Osteocyte (in vitro differentiated cells): ENCODE measurements around the gene DYNC1I1. TPM values are rescaled to one million over a fixed set of nuclear protein-coding genes. Genes with fewer than 3 reads are reported as not detected.

Source experiments
- DNase-seq: peaks from one replicate; pipeline ENCODE4 v3.0.0; 2021; ENCODE audit warnings: mixed read lengths; ENCODE audit not compliant: unreplicated experiment; ENCODE audit errors: extremely low spot score
- H3K27ac Mint-ChIP-seq: one replicate; pipeline ENCODE4 v1.8.0; 2021; ENCODE audit warnings: mild to moderate bottlenecking, mixed read lengths; ENCODE audit not compliant: unreplicated experiment
- H3K27me3 Mint-ChIP-seq: one replicate; pipeline ENCODE4 v1.8.0; 2021; ENCODE audit warnings: mixed read lengths; ENCODE audit not compliant: unreplicated experiment
- H3K36me3 Mint-ChIP-seq: one replicate; pipeline ENCODE4 v1.8.0; 2021; ENCODE audit warnings: mixed read lengths; ENCODE audit not compliant: unreplicated experiment
- H3K4me1 Mint-ChIP-seq: one replicate; pipeline ENCODE4 v1.8.0; 2021; ENCODE audit warnings: mixed read lengths; ENCODE audit not compliant: unreplicated experiment
- H3K4me3 Mint-ChIP-seq: one replicate; pipeline ENCODE4 v1.8.0; 2021; ENCODE audit warnings: mild to moderate bottlenecking, moderate library complexity, mixed read lengths; ENCODE audit not compliant: unreplicated experiment
- H3K9me3 Mint-ChIP-seq: one replicate; pipeline ENCODE4 v1.8.0; 2021; ENCODE audit warnings: mixed read lengths; ENCODE audit not compliant: unreplicated experiment
- total RNA-seq: library from RNA; stranded (reverse); gene quantifications from 2 replicates; pipeline ENCODE4 v1.2.1, GENCODE V29; 2021
- TF ChIP-seq, protein P1 (sequence below): fragments of 200-600 bp; sonication (generic); IDR thresholded peaks from 2 replicates; pipeline ENCODE4 v1.5.0; 2021; ENCODE audit warnings: antibody characterized with exemption, mild to moderate bottlenecking, moderate library complexity

Gene DYNC1I1
- total RNA-seq, 1 donor from 2014 or later = 43.3 TPM

DNA sequence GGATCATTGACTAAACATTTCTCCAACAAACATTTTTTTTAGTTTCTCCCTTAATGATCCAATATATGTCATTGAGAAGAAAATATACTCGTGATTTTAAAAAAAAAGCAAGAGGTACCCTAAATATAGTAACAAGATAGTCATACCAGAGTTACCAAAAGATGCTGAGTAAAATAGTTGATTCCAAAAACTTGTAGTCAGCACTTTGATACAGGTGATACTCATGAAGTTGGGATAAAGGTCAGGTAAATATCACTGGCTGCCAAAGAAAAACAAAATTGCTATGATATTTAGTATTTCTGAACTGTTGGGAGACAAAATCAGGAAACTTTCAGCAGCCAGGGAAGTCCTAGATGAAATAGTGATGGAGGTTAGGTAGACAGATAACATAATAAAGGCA lies 225.3 kb downstream of the DYNC1I1 start:
- DNase-seq = no peak
- no peaks in the 10 kb centered on the region for H3K4me1 Mint-ChIP-seq
- H3K36me3 Mint-ChIP-seq = peaks cover 51% of the 10 kb centered on the region
- no peaks in the 10 kb centered on the region for H3K9me3 Mint-ChIP-seq
- H3K27me3 Mint-ChIP-seq = no peaks in the 10 kb centered on the region
- no peak overlapping the region for H3K27ac Mint-ChIP-seq
- TF ChIP-seq, protein P1, sequence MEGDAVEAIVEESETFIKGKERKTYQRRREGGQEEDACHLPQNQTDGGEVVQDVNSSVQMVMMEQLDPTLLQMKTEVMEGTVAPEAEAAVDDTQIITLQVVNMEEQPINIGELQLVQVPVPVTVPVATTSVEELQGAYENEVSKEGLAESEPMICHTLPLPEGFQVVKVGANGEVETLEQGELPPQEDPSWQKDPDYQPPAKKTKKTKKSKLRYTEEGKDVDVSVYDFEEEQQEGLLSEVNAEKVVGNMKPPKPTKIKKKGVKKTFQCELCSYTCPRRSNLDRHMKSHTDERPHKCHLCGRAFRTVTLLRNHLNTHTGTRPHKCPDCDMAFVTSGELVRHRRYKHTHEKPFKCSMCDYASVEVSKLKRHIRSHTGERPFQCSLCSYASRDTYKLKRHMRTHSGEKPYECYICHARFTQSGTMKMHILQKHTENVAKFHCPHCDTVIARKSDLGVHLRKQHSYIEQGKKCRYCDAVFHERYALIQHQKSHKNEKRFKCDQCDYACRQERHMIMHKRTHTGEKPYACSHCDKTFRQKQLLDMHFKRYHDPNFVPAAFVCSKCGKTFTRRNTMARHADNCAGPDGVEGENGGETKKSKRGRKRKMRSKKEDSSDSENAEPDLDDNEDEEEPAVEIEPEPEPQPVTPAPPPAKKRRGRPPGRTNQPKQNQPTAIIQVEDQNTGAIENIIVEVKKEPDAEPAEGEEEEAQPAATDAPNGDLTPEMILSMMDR = no peak
- no peak overlapping the region for H3K4me3 Mint-ChIP-seq

DNA sequence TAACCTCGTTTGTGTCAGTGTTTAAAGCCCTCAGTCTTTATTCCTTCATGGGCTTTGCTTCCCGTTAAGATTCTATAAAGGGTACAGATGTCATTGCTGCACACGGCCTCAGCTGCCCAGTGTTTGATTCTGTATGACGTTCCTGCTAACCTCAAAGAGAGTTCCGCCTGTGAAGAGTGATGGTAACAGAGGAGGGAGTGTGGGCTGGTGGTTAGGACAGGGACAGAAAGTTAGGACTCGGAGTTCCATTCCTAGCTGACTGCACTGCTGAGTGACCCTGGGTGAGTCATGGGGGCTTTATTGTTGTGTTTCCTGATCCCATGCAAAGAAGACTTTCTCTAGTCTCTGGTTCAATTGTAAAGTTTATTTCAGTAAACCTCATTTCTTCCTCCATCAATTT lies 227.1 kb downstream of the DYNC1I1 start:
- H3K27me3 Mint-ChIP-seq = no peaks in the 10 kb centered on the region
- no peaks in the 10 kb centered on the region for H3K9me3 Mint-ChIP-seq
- DNase-seq = no peak
- peaks cover 5% of the 10 kb centered on the region for H3K4me1 Mint-ChIP-seq
- TF ChIP-seq, protein P1 = no peak
- H3K27ac Mint-ChIP-seq = no peak overlapping the region
- H3K36me3 Mint-ChIP-seq = peaks cover 51% of the 10 kb centered on the region
- no peak overlapping the region for H3K4me3 Mint-ChIP-seq

DNA sequence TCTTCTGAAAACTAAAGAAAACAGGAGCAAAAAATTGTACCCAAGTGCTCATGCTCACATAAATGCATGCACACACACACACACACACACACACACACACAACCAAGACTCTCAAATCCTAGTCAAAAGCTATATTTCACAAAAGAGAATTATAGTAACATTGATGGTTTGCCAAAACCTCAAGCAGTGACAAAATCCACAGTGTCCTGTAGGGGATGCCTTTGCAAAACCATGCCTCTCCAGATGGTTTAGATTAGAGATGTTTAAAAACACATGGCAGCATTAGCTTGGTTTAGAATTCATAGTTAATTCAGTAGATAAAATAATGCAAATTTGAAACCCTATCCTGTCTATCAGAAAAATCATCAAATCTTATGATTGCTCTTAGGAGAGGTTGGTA lies 232.2 kb downstream of the DYNC1I1 start:
- Mint-ChIP-seq H3K27me3 (no peaks in the 10 kb centered on the region), H3K27ac (no peak overlapping the region), H3K4me1 (peaks cover 14% of the 10 kb centered on the region), H3K4me3 (no peak overlapping the region), H3K9me3 (no peaks in the 10 kb centered on the region), H3K36me3 (peaks cover 32% of the 10 kb centered on the region)
- no peak for DNase-seq
- TF ChIP-seq, protein P1 = peak; percentile 55

- H3K27me3 Mint-ChIP-seq = no peaks in the 10 kb centered on the region
- no peak overlapping the region for H3K27ac Mint-ChIP-seq
- TF ChIP-seq, protein P1 = no peak
- no peak overlapping the region for H3K4me3 Mint-ChIP-seq
- no peak for DNase-seq
- peaks cover 28% of the 10 kb centered on the region for H3K36me3 Mint-ChIP-seq
- H3K4me1 Mint-ChIP-seq = peaks cover 14% of the 10 kb centered on the region
- H3K9me3 Mint-ChIP-seq = no peaks in the 10 kb centered on the region
Measured at GRCh38 chr7:96005271-96005670, 232.9 kb downstream of the DYNC1I1 start.

- DNase-seq = no peak
- Mint-ChIP-seq H3K4me3 (no peak overlapping the region), H3K36me3 (peaks cover 22% of the 10 kb centered on the region), H3K9me3 (no peaks in the 10 kb centered on the region), H3K27me3 (no peaks in the 10 kb centered on the region), H3K27ac (no peak overlapping the region), H3K4me1 (peaks cover 11% of the 10 kb centered on the region)
- TF ChIP-seq, protein P1 = no peak
Measured at GRCh38 chr7:96009148-96009547, 236.8 kb downstream of the DYNC1I1 start.
